ENCODE measurements around the gene SUPT4H1.
"Not testable (repeated sequence)": the region's sequence is repeated elsewhere in the genome, so short reads cannot be mapped to it uniquely, and the experiment has no call there.

The SUPT4H1 gene

GRCh38 chr17:58341861-58342475 is 10.0 kb downstream of the SUPT4H1 start:
- peaks cover 72% of the 10 kb centered on the region for H3K36me3 Mint-ChIP-seq (ENCODE audit: low read depth)
- H3K27ac Mint-ChIP-seq, result peak overlapping the region; percentile 99
- peak overlapping the region; percentile 92 for H3K4me3 Mint-ChIP-seq
- H3K4me1 Mint-ChIP-seq (ENCODE audit: low read depth), result peaks cover 79% of the 10 kb centered on the region
- no peaks in the 10 kb centered on the region for H3K27me3 Mint-ChIP-seq
- no peaks in the 10 kb centered on the region for H3K9me3 Mint-ChIP-seq

- H3K27ac Mint-ChIP-seq, result peak overlapping the region; percentile 99
- not testable (repeated sequence) for H3K27me3 Mint-ChIP-seq, H3K9me3 Mint-ChIP-seq
- peak overlapping the region; percentile 92 for H3K4me3 Mint-ChIP-seq
- H3K36me3 Mint-ChIP-seq (ENCODE audit: low read depth), result peaks cover 66% of the 10 kb centered on the region
- peaks cover 79% of the 10 kb centered on the region for H3K4me1 Mint-ChIP-seq (ENCODE audit: low read depth)
Measured at GRCh38 chr17:58341136-58341860, 10.7 kb downstream of the SUPT4H1 start.

- no peaks in the 10 kb centered on the region for H3K9me3 Mint-ChIP-seq
- no peaks in the 10 kb centered on the region for H3K27me3 Mint-ChIP-seq
- H3K4me3 Mint-ChIP-seq, result peak overlapping the region; percentile 92
- peaks cover 79% of the 10 kb centered on the region for H3K4me1 Mint-ChIP-seq (ENCODE audit: low read depth)
- H3K27ac Mint-ChIP-seq, result peak overlapping the region; percentile 99
- peaks cover 61% of the 10 kb centered on the region for H3K36me3 Mint-ChIP-seq (ENCODE audit: low read depth)
Measured at GRCh38 chr17:58340405-58340876, 11.6 kb downstream of the SUPT4H1 start.

- peak overlapping the region; percentile 99 for H3K27ac Mint-ChIP-seq
- peaks cover 77% of the 10 kb centered on the region for H3K4me1 Mint-ChIP-seq (ENCODE audit: low read depth)
- peaks cover 55% of the 10 kb centered on the region for H3K36me3 Mint-ChIP-seq (ENCODE audit: low read depth)
- no peaks in the 10 kb centered on the region for H3K27me3 Mint-ChIP-seq
- no peaks in the 10 kb centered on the region for H3K9me3 Mint-ChIP-seq
- H3K4me3 Mint-ChIP-seq, result peak overlapping the region; percentile 92
Measured at GRCh38 chr17:58339755-58340404, 12.1 kb downstream of the SUPT4H1 start.

GRCh38 chr17:58338841-58339754 is 12.9 kb downstream of the SUPT4H1 start:
- peaks cover 73% of the 10 kb centered on the region for H3K4me1 Mint-ChIP-seq (ENCODE audit: low read depth)
- no peaks in the 10 kb centered on the region for H3K27me3 Mint-ChIP-seq
- no peaks in the 10 kb centered on the region for H3K9me3 Mint-ChIP-seq
- H3K36me3 Mint-ChIP-seq (ENCODE audit: low read depth), result peaks cover 55% of the 10 kb centered on the region
- H3K4me3 Mint-ChIP-seq, result peak overlapping the region; percentile 92
- peak overlapping the region; percentile 99 for H3K27ac Mint-ChIP-seq

- H3K4me1 Mint-ChIP-seq (ENCODE audit: low read depth), result peaks cover 66% of the 10 kb centered on the region
Measured at GRCh38 chr17:58338454-58338840, 13.6 kb downstream of the SUPT4H1 start.

GRCh38 chr17:58337600-58338453 is 14.2 kb downstream of the SUPT4H1 start:
- Mint-ChIP-seq H3K4me3 (peak overlapping the region; percentile 92), H3K27ac (peak overlapping the region; percentile 99), H3K27me3 (no peaks in the 10 kb centered on the region), H3K36me3 (ENCODE audit: low read depth) (peaks cover 51% of the 10 kb centered on the region), H3K9me3 (no peaks in the 10 kb centered on the region), H3K4me1 (ENCODE audit: low read depth) (peaks cover 63% of the 10 kb centered on the region)

More at GRCh38 chr17:58338454-58338840, 13.6 kb downstream of the SUPT4H1 start:
- H3K27ac Mint-ChIP-seq, result peak overlapping the region; percentile 99
- peaks cover 53% of the 10 kb centered on the region for H3K36me3 Mint-ChIP-seq (ENCODE audit: low read depth)
- peak overlapping the region; percentile 92 for H3K4me3 Mint-ChIP-seq
- H3K9me3 Mint-ChIP-seq, result no peaks in the 10 kb centered on the region
- no peaks in the 10 kb centered on the region for H3K27me3 Mint-ChIP-seq

- peaks cover 58% of the 10 kb centered on the region for H3K4me1 Mint-ChIP-seq (ENCODE audit: low read depth)
- no peaks in the 10 kb centered on the region for H3K9me3 Mint-ChIP-seq
- H3K4me3 Mint-ChIP-seq, result peak overlapping the region; percentile 92
- H3K36me3 Mint-ChIP-seq (ENCODE audit: low read depth), result peaks cover 46% of the 10 kb centered on the region
- no peaks in the 10 kb centered on the region for H3K27me3 Mint-ChIP-seq
- peak overlapping the region; percentile 99 for H3K27ac Mint-ChIP-seq
Measured at GRCh38 chr17:58337210-58337599, 14.8 kb downstream of the SUPT4H1 start.

GRCh38 chr17:58336456-58337209 is 15.4 kb downstream of the SUPT4H1 start:
- H3K9me3 Mint-ChIP-seq, result no peaks in the 10 kb centered on the region
- H3K27ac Mint-ChIP-seq, result peak overlapping the region; percentile 99
- H3K4me1 Mint-ChIP-seq (ENCODE audit: low read depth), result peaks cover 58% of the 10 kb centered on the region
- H3K36me3 Mint-ChIP-seq (ENCODE audit: low read depth), result peaks cover 46% of the 10 kb centered on the region
- no peaks in the 10 kb centered on the region for H3K27me3 Mint-ChIP-seq
- H3K4me3 Mint-ChIP-seq, result peak overlapping the region; percentile 92

GRCh38 chr17:58335779-58336455 is 16.1 kb downstream of the SUPT4H1 start:
- H3K27me3 Mint-ChIP-seq, result no peaks in the 10 kb centered on the region
- peak overlapping the region; percentile 92 for H3K4me3 Mint-ChIP-seq
- peaks cover 60% of the 10 kb centered on the region for H3K4me1 Mint-ChIP-seq (ENCODE audit: low read depth)
- peaks cover 48% of the 10 kb centered on the region for H3K36me3 Mint-ChIP-seq (ENCODE audit: low read depth)
- peak overlapping the region; percentile 99 for H3K27ac Mint-ChIP-seq
- no peaks in the 10 kb centered on the region for H3K9me3 Mint-ChIP-seq

GRCh38 chr17:58335061-58335731 is 16.8 kb downstream of the SUPT4H1 start:
- peak overlapping the region; percentile 92 for H3K4me3 Mint-ChIP-seq
- peak overlapping the region; percentile 99 for H3K27ac Mint-ChIP-seq
- no peaks in the 10 kb centered on the region for H3K27me3 Mint-ChIP-seq
- H3K36me3 Mint-ChIP-seq (ENCODE audit: low read depth), result peaks cover 48% of the 10 kb centered on the region
- H3K9me3 Mint-ChIP-seq, result no peaks in the 10 kb centered on the region
- peaks cover 59% of the 10 kb centered on the region for H3K4me1 Mint-ChIP-seq (ENCODE audit: low read depth)

GRCh38 chr17:58334661-58335060 is 17.3 kb downstream of the SUPT4H1 start:
- no peaks in the 10 kb centered on the region for H3K9me3 Mint-ChIP-seq
- no peaks in the 10 kb centered on the region for H3K27me3 Mint-ChIP-seq
- peaks cover 48% of the 10 kb centered on the region for H3K36me3 Mint-ChIP-seq (ENCODE audit: low read depth)
- H3K4me1 Mint-ChIP-seq (ENCODE audit: low read depth), result peaks cover 61% of the 10 kb centered on the region
- peak overlapping the region; percentile 99 for H3K27ac Mint-ChIP-seq
- peak overlapping the region; percentile 92 for H3K4me3 Mint-ChIP-seq

Measured in stimulated activated naive CD8-positive, alpha-beta T cell treated with anti-CD3 and anti-CD28 coated beads, Interleukin-15, Interleukin-2, amounts not matched to agents 100 ng/mL and 50 ng/mL, for 24 hours (primary cell).